Stimulated activated CD8-positive, alpha-beta memory T cell treated with anti-CD3 and anti-CD28 coated beads, Interleukin-7, amount 100 ng/mL, for 4 hours (primary cell): ENCODE measurements around the gene LRRFIP1.
A peak's percentile ranks its signal among the peaks of the same experiment; 100 is the strongest.
"Not testable (repeated sequence)": the region's sequence is repeated elsewhere in the genome, so short reads cannot be mapped to it uniquely, and the experiment has no call there.

Experiments used
- DNase-seq, 2 donors: peaks; one replicate each; pipeline ENCODE4 v3.0.0-alpha.2; 2020; ENCODE audit warnings: low read depth in 2 of 2

The LRRFIP1 gene

GRCh38 chr2:237744613-237745249, 117.3 kb downstream of the LRRFIP1 start:
- peak; percentile 51 to 53 for DNase-seq

GRCh38 chr2:237745250-237745613, 117.8 kb downstream of the LRRFIP1 start:
- no peak for DNase-seq

- DNase-seq = no peak
Observed at GRCh38 chr2:237746302-237747080, 119.1 kb downstream of the LRRFIP1 start.

- DNase-seq = no peak
Observed at GRCh38 chr2:237747189-237747588, 119.8 kb downstream of the LRRFIP1 start.

GRCh38 chr2:237749002-237749401, 121.6 kb downstream of the LRRFIP1 start:
- DNase-seq = no peak

GRCh38 chr2:237749961-237750360, 122.6 kb downstream of the LRRFIP1 start:
- DNase-seq = no peak

GRCh38 chr2:237750441-237750840, 123.1 kb downstream of the LRRFIP1 start:
- DNase-seq = not testable (repeated sequence)

GRCh38 chr2:237752761-237753165, 125.4 kb downstream of the LRRFIP1 start:
- DNase-seq = peak; percentile 17 to 23

GRCh38 chr2:237754182-237754581, 126.8 kb downstream of the LRRFIP1 start:
- DNase-seq = no peak

- DNase-seq = no peak
Observed at GRCh38 chr2:237754626-237755248, 127.3 kb downstream of the LRRFIP1 start.

- no peak for DNase-seq
Observed at GRCh38 chr2:237757616-237758015, 130.2 kb downstream of the LRRFIP1 start.

- no peak for DNase-seq
Observed at GRCh38 chr2:237758185-237758584, 130.8 kb downstream of the LRRFIP1 start.

GRCh38 chr2:237759176-237759575, 131.8 kb downstream of the LRRFIP1 start:
- no peak for DNase-seq

- no peak for DNase-seq
Observed at GRCh38 chr2:237760506-237761502, 133.4 kb downstream of the LRRFIP1 start.

- not testable (repeated sequence) for DNase-seq
Observed at GRCh38 chr2:237762291-237763182, 135.2 kb downstream of the LRRFIP1 start.

GRCh38 chr2:237763812-237764211, 136.4 kb downstream of the LRRFIP1 start:
- DNase-seq = no peak

- not testable (repeated sequence) for DNase-seq
Observed at GRCh38 chr2:237765122-237765521, 137.7 kb downstream of the LRRFIP1 start.

GRCh38 chr2:237765875-237766274, 138.5 kb downstream of the LRRFIP1 start:
- DNase-seq = no peak

- no peak for DNase-seq
Observed at GRCh38 chr2:237766340-237766739, 139.0 kb downstream of the LRRFIP1 start.

GRCh38 chr2:237772513-237772912, 145.1 kb downstream of the LRRFIP1 start:
- DNase-seq = no peak

GRCh38 chr2:237773826-237774225, 146.4 kb downstream of the LRRFIP1 start:
- DNase-seq = no peak
